NCI-H2081 treated with DMSO at 0.1 percent for 48 hours (cell line): ENCODE data around the gene ZNF578.
"Not testable (repeated sequence)": the region's sequence is repeated elsewhere in the genome, so short reads cannot be mapped to it uniquely, and the experiment has no call there.

Experiments used
- DNase-seq: peaks from one replicate; lab custom pipeline; 2025; lab: John Stamatoyannopoulos, UW

Gene ZNF578

GRCh38 chr19:52561611-52562010 is 108.3 kb downstream of the ZNF578 start:
- DNase-seq: not testable (repeated sequence)
